IPS DF 6.9 (cell line): ENCODE data around the gene ALG2.

ENCODE experiments used
- DNase-seq: peaks from one replicate; pipeline ENCODE4 v3.0.0-alpha.2; 2013; ENCODE audit warnings: low read depth, low spot score
- H3K27ac ChIP-seq: one replicate; pipeline ENCODE4 v1.5.1; 2013; ENCODE audit warnings: low read length, control low read depth
- H3K27me3 ChIP-seq: 2 replicates; pipeline ENCODE4 v1.6.1; 2013; ENCODE audit warnings: mild to moderate bottlenecking, low read length; ENCODE audit not compliant: control insufficient read depth, insufficient read depth
- H3K36me3 ChIP-seq: 2 replicates; pipeline ENCODE4 v1.6.1; 2013; ENCODE audit warnings: low read length; ENCODE audit not compliant: control insufficient read depth, insufficient read depth
- H3K4me1 ChIP-seq: 2 replicates; pipeline ENCODE4 v1.6.1; 2013; ENCODE audit warnings: low read length; ENCODE audit not compliant: control insufficient read depth, insufficient read depth
- H3K4me3 ChIP-seq: 2 replicates; pipeline ENCODE4 v1.5.1; 2013; ENCODE audit warnings: mild to moderate bottlenecking, low read length
- H3K9me3 ChIP-seq: 2 replicates; pipeline ENCODE4 v1.6.1; 2013; ENCODE audit warnings: low read length, inconsistent platforms; ENCODE audit not compliant: control insufficient read depth, insufficient read depth
- WGBS: extraction: QIAGEN DNeasy Blood & Tissue Kit; methylation state at CpG from one replicate; pipeline ENCODE4 v1.1.7; 2013; ENCODE audit warnings: mixed read lengths, missing lambda C conversion rate; ENCODE audit not compliant: insufficient read length, insufficient coverage; 5-methylcytosine and 5-hydroxymethylcytosine counted together

The ALG2 gene

DNA sequence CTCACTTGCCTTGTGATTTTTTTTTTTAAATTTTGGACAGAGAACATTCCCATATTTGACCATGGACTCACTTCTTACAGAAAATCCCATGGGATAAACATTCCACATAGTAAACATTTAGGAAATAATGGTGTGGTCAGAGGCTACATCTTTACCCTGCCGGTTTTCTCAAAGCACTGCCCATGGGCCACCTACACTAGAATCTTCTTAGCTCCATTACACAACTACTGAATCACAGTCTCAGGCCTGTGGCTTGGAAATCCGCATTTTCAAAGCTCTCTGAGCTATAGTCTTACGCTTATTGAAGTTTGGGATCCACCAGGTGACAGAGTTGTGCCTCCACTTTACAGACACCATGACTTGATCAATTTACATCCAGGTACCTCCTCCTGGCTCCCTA lies 39.4 kb downstream of the ALG2 start:
- no peak for DNase-seq
- Histone ChIP-seq H3K36me3 (no peaks in the 10 kb centered on the region), H3K27ac (no peak overlapping the region), H3K27me3 (no peaks in the 10 kb centered on the region), H3K4me3 (no peak overlapping the region), H3K9me3 (no peaks in the 10 kb centered on the region), H3K4me1 (peaks cover 1% of the 10 kb centered on the region)
- WGBS = no CpG with 5 or more reads among the region's 3 CpGs

- Histone ChIP-seq H3K36me3 (no peaks in the 10 kb centered on the region), H3K27ac (no peak overlapping the region), H3K9me3 (no peaks in the 10 kb centered on the region), H3K4me3 (no peak overlapping the region), H3K4me1 (peaks cover 1% of the 10 kb centered on the region), H3K27me3 (no peaks in the 10 kb centered on the region)
- DNase-seq = no peak
- WGBS = no CpG with 5 or more reads among the region's 4 CpGs
These were observed 40.1 kb downstream of the ALG2 start for GRCh38 chr9:99181621-99182020.

DNA sequence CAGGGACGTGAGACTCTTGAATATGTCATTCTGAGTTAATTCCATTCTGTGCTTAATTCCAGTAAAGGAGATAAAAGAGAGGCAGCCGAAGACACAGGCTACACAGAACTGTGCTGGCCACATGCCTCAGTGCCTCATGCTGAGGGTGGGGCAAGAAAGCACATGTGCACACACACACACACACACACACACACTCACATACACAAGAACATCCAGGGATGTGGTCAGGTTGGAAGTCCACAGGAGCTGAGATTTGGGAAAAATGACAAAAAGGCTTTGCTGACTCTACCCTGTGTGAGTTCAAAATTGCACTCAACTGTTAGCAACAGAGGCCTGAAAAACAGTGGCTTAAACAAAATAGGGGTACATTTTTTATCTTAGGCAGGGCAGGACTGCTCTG lies 40.5 kb downstream of the ALG2 start:
- Histone ChIP-seq H3K4me3 (no peak overlapping the region), H3K4me1 (peaks cover 1% of the 10 kb centered on the region), H3K27me3 (no peaks in the 10 kb centered on the region), H3K36me3 (no peaks in the 10 kb centered on the region), H3K27ac (no peak overlapping the region), H3K9me3 (no peaks in the 10 kb centered on the region)
- no CpG with 5 or more reads among the region's 2 CpGs for WGBS
- no peak for DNase-seq

DNA sequence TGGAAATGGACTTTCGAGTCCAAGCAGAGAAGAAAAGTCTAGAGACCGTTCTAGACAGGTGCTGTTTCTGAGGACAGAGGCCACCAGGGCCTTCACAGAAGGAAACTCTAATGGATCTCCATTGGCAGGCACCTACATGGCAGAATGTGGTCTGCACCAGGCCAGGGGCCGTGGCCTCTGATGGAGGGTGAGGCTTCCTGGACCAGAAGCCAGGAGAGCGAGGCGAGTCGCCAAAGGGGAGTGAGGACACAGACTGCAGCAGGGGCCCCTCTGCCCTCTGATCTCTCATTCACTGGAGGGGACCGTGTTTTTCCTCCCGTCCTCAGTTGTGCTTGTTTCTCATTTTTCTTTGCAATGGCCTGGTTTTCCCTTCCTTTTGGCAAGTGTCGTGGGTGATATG lies 41.1 kb downstream of the ALG2 start:
- Histone ChIP-seq H3K4me1 (peaks cover 1% of the 10 kb centered on the region), H3K36me3 (no peaks in the 10 kb centered on the region), H3K9me3 (no peaks in the 10 kb centered on the region), H3K4me3 (no peak overlapping the region), H3K27ac (no peak overlapping the region), H3K27me3 (no peaks in the 10 kb centered on the region)
- no CpG with 5 or more reads among the region's 9 CpGs for WGBS
- DNase-seq = no peak

DNA sequence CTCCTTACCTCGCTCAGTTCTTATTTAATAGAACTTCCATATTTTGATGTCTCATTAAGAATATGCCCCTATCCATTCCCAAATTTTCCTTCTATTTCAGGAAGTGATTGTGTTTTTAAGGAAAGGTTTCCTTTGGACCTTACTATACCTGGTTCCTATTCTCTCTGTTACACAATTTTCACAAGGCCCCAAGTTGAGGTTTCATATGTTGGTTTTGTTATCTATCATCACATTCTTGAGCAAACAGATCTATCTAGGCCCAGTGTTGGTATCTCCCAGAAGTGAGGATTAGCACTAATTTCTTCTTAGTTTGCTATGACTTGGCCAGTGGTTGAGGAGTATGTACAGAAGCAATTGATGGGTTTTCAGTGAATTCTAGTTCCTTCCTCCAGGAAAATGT lies 41.5 kb downstream of the ALG2 start:
- Histone ChIP-seq H3K36me3 (no peaks in the 10 kb centered on the region), H3K4me3 (no peak overlapping the region), H3K9me3 (no peaks in the 10 kb centered on the region), H3K4me1 (peaks cover 1% of the 10 kb centered on the region), H3K27me3 (no peaks in the 10 kb centered on the region), H3K27ac (no peak overlapping the region)
- no peak for DNase-seq
- no CpG with 5 or more reads among the region's 1 CpG for WGBS

DNA sequence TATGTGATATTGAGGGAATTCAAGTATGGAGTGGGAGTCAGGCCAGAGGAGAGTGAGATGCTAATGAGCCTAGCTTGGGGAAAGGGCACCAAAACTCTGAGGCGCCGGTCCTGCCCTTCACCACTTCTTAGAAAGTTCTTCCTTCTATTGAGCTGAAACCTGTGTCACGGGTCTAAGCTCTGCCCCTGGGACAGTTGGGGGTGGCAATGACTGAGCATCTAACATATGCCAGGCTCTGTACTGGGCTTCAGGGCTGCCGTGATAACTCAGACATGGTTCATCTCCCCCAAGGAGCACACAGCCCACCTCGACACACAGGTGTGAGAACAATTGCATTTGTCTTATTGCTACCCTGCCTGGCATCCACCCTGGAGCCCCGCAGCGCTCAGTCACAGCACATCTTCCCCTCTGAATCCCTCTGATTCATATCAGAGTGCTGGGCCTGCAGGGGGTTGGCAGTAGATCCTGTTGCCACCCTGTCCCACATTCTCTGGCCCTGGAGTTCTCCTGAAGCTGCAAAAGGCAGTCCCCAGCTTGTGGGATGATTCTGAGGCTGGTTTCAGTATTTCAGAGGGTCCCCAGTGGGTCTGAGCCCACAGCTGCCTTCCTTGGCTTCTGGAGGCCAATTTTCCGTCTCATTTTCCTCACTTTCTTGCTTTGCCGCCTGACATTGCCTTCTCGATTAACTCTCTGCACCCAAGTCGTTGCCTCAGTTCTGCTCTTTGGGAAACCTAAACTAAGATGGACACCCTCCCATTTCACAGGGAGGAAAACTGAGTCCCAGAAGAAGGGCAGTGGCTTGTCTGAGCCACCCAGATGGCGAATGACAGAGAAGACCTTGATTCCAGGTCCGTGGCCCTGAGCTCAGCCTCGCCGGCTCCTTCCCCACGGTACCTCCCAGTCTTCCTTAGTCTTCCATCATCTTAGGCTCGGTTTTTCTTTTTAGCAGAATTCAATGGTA lies 42.5 kb downstream of the ALG2 start:
- H3K4me3 ChIP-seq = no peak overlapping the region
- H3K36me3 ChIP-seq = no peaks in the 10 kb centered on the region
- DNase-seq = no peak
- H3K27ac ChIP-seq = no peak overlapping the region
- no CpG with 5 or more reads among the region's 17 CpGs for WGBS
- H3K9me3 ChIP-seq = no peaks in the 10 kb centered on the region
- no peaks in the 10 kb centered on the region for H3K27me3 ChIP-seq
- H3K4me1 ChIP-seq = no peaks in the 10 kb centered on the region; the same call in 1 of the 2 replicates

- Histone ChIP-seq H3K27me3 (no peaks in the 10 kb centered on the region), H3K36me3 (no peaks in the 10 kb centered on the region), H3K9me3 (no peaks in the 10 kb centered on the region), H3K4me1 (no peaks in the 10 kb centered on the region; the same call in 1 of the 2 replicates), H3K27ac (no peak overlapping the region), H3K4me3 (no peak overlapping the region)
- no CpG with 5 or more reads among the region's 8 CpGs for WGBS
- no peak for DNase-seq
These were observed 44.0 kb downstream of the ALG2 start for GRCh38 chr9:99177576-99178366.

- no peak overlapping the region for H3K4me3 ChIP-seq
- no peak overlapping the region for H3K27ac ChIP-seq
- H3K4me1 ChIP-seq = no peaks in the 10 kb centered on the region; the same call in 1 of the 2 replicates
These were observed 45.2 kb downstream of the ALG2 start for GRCh38 chr9:99176527-99177013.

GRCh38 chr9:99173570-99174504 lies 47.9 kb downstream of the ALG2 start:
- Histone ChIP-seq H3K4me1 (no peaks in the 10 kb centered on the region; the same call in 1 of the 2 replicates), H3K4me3 (no peak overlapping the region), H3K9me3 (no peaks in the 10 kb centered on the region), H3K27ac (no peak overlapping the region), H3K27me3 (no peaks in the 10 kb centered on the region), H3K36me3 (no peaks in the 10 kb centered on the region)
- DNase-seq = no peak
- no CpG with 5 or more reads among the region's 10 CpGs for WGBS

More at GRCh38 chr9:99176527-99177013, 45.2 kb downstream of the ALG2 start:
- no CpG with 5 or more reads among the region's 4 CpGs for WGBS
- no peaks in the 10 kb centered on the region for H3K9me3 ChIP-seq
- no peaks in the 10 kb centered on the region for H3K36me3 ChIP-seq
- no peak for DNase-seq
- H3K27me3 ChIP-seq = no peaks in the 10 kb centered on the region
